ENCODE measurements around the gene HAPLN3.
A peak's percentile ranks its signal among the peaks of the same experiment; 100 is the strongest.

The HAPLN3 gene

GRCh38 chr15:88899251-88899650 lies 3.9 kb upstream of the HAPLN3 start:
- Histone ChIP-seq H3K27me3 (ENCODE audit: control insufficient read depth, insufficient read depth, low read length) (peaks cover 5% of the 10 kb centered on the region), H3K36me3 (ENCODE audit: control insufficient read depth, insufficient read depth, low read length) (no peaks in the 10 kb centered on the region), H3K27ac (ENCODE audit: low read depth, low read length) (no peak overlapping the region), H3K4me1 (ENCODE audit: control insufficient read depth, insufficient read depth, low read length) (peaks cover 9% of the 10 kb centered on the region), H3K4me3 (ENCODE audit: low read length) (no peak overlapping the region), H3K9ac (ENCODE audit: low read length) (no peak overlapping the region)

- H3K36me3 ChIP-seq (ENCODE audit: control insufficient read depth, insufficient read depth, low read length), result no peaks in the 10 kb centered on the region
- peaks cover 9% of the 10 kb centered on the region for H3K4me1 ChIP-seq (ENCODE audit: control insufficient read depth, insufficient read depth, low read length)
- H3K27ac ChIP-seq (ENCODE audit: low read depth, low read length), result no peak overlapping the region
- no peak overlapping the region for H3K9ac ChIP-seq (ENCODE audit: low read length)
- no peak overlapping the region for H3K4me3 ChIP-seq (ENCODE audit: low read length)
- peaks cover 9% of the 10 kb centered on the region for H3K27me3 ChIP-seq (ENCODE audit: control insufficient read depth, insufficient read depth, low read length)
Observed at GRCh38 chr15:88898736-88899135, 3.4 kb upstream of the HAPLN3 start.

GRCh38 chr15:88897456-88898194 lies 2.3 kb upstream of the HAPLN3 start:
- peak overlapping the region; percentile 25 for H3K27ac ChIP-seq (ENCODE audit: low read depth, low read length)
- peaks cover 9% of the 10 kb centered on the region for H3K4me1 ChIP-seq (ENCODE audit: control insufficient read depth, insufficient read depth, low read length)

GRCh38 chr15:88897142-88897455 lies 1.8 kb upstream of the HAPLN3 start:
- Histone ChIP-seq H3K4me3 (ENCODE audit: low read length) (no peak overlapping the region), H3K27ac (ENCODE audit: low read depth, low read length) (no peak overlapping the region), H3K4me1 (ENCODE audit: control insufficient read depth, insufficient read depth, low read length) (peaks cover 9% of the 10 kb centered on the region), H3K9ac (ENCODE audit: low read length) (no peak overlapping the region), H3K36me3 (ENCODE audit: control insufficient read depth, insufficient read depth, low read length) (no peaks in the 10 kb centered on the region), H3K27me3 (ENCODE audit: control insufficient read depth, insufficient read depth, low read length) (peaks cover 11% of the 10 kb centered on the region)

More at GRCh38 chr15:88897456-88898194, 2.3 kb upstream of the HAPLN3 start:
- Histone ChIP-seq H3K36me3 (ENCODE audit: control insufficient read depth, insufficient read depth, low read length) (no peaks in the 10 kb centered on the region), H3K4me3 (ENCODE audit: low read length) (no peak overlapping the region), H3K9ac (ENCODE audit: low read length) (no peak overlapping the region), H3K27me3 (ENCODE audit: control insufficient read depth, insufficient read depth, low read length) (peaks cover 11% of the 10 kb centered on the region)

- Histone ChIP-seq H3K36me3 (ENCODE audit: control insufficient read depth, insufficient read depth, low read length) (no peaks in the 10 kb centered on the region), H3K9ac (ENCODE audit: low read length) (no peak overlapping the region), H3K4me3 (ENCODE audit: low read length) (no peak overlapping the region), H3K27me3 (ENCODE audit: control insufficient read depth, insufficient read depth, low read length) (peaks cover 11% of the 10 kb centered on the region), H3K27ac (ENCODE audit: low read depth, low read length) (no peak overlapping the region), H3K4me1 (ENCODE audit: control insufficient read depth, insufficient read depth, low read length) (peaks cover 9% of the 10 kb centered on the region)
Observed at GRCh38 chr15:88896333-88897033, 1.1 kb upstream of the HAPLN3 start.

GRCh38 chr15:88894348-88894818 lies 961 bp downstream of the HAPLN3 start:
- Histone ChIP-seq H3K4me1 (ENCODE audit: control insufficient read depth, insufficient read depth, low read length) (peaks cover 9% of the 10 kb centered on the region), H3K27ac (ENCODE audit: low read depth, low read length) (no peak overlapping the region), H3K36me3 (ENCODE audit: control insufficient read depth, insufficient read depth, low read length) (no peaks in the 10 kb centered on the region), H3K27me3 (ENCODE audit: control insufficient read depth, insufficient read depth, low read length) (peaks cover 11% of the 10 kb centered on the region), H3K4me3 (ENCODE audit: low read length) (peak overlapping the region; percentile 30), H3K9ac (ENCODE audit: low read length) (no peak overlapping the region)

GRCh38 chr15:88891540-88892254 lies 3.6 kb downstream of the HAPLN3 start:
- Histone ChIP-seq H3K4me3 (ENCODE audit: low read length) (no peak overlapping the region), H3K9ac (ENCODE audit: low read length) (no peak overlapping the region), H3K4me1 (ENCODE audit: control insufficient read depth, insufficient read depth, low read length) (no peaks in the 10 kb centered on the region), H3K27me3 (ENCODE audit: control insufficient read depth, insufficient read depth, low read length) (peaks cover 11% of the 10 kb centered on the region), H3K27ac (ENCODE audit: low read depth, low read length) (no peak overlapping the region), H3K36me3 (ENCODE audit: control insufficient read depth, insufficient read depth, low read length) (no peaks in the 10 kb centered on the region)

GRCh38 chr15:88890495-88890894 lies 4.8 kb downstream of the HAPLN3 start:
- Histone ChIP-seq H3K36me3 (ENCODE audit: control insufficient read depth, insufficient read depth, low read length) (no peaks in the 10 kb centered on the region), H3K27me3 (ENCODE audit: control insufficient read depth, insufficient read depth, low read length) (peaks cover 11% of the 10 kb centered on the region), H3K27ac (ENCODE audit: low read depth, low read length) (no peak overlapping the region), H3K4me3 (ENCODE audit: low read length) (no peak overlapping the region), H3K9ac (ENCODE audit: low read length) (no peak overlapping the region), H3K4me1 (ENCODE audit: control insufficient read depth, insufficient read depth, low read length) (no peaks in the 10 kb centered on the region)

- no peak overlapping the region for H3K4me3 ChIP-seq (ENCODE audit: low read length)
- H3K27ac ChIP-seq (ENCODE audit: low read depth, low read length), result no peak overlapping the region
- no peaks in the 10 kb centered on the region for H3K4me1 ChIP-seq (ENCODE audit: control insufficient read depth, insufficient read depth, low read length)
Observed at GRCh38 chr15:88888719-88889118, 6.6 kb downstream of the HAPLN3 start.

GRCh38 chr15:88887068-88887580 lies 8.2 kb downstream of the HAPLN3 start:
- Histone ChIP-seq H3K4me1 (ENCODE audit: control insufficient read depth, insufficient read depth, low read length) (no peaks in the 10 kb centered on the region), H3K4me3 (ENCODE audit: low read length) (no peak overlapping the region), H3K27ac (ENCODE audit: low read depth, low read length) (no peak overlapping the region), H3K9ac (ENCODE audit: low read length) (no peak overlapping the region), H3K36me3 (ENCODE audit: control insufficient read depth, insufficient read depth, low read length) (no peaks in the 10 kb centered on the region), H3K27me3 (ENCODE audit: control insufficient read depth, insufficient read depth, low read length) (no peaks in the 10 kb centered on the region)

More at GRCh38 chr15:88888719-88889118, 6.6 kb downstream of the HAPLN3 start:
- no peak overlapping the region for H3K9ac ChIP-seq (ENCODE audit: low read length)
- H3K27me3 ChIP-seq (ENCODE audit: control insufficient read depth, insufficient read depth, low read length), result peaks cover 2% of the 10 kb centered on the region
- no peaks in the 10 kb centered on the region for H3K36me3 ChIP-seq (ENCODE audit: control insufficient read depth, insufficient read depth, low read length)

GRCh38 chr15:88882785-88883184 lies 12.6 kb downstream of the HAPLN3 start:
- Histone ChIP-seq H3K4me1 (ENCODE audit: control insufficient read depth, insufficient read depth, low read length) (no peaks in the 10 kb centered on the region), H3K36me3 (ENCODE audit: control insufficient read depth, insufficient read depth, low read length) (no peaks in the 10 kb centered on the region), H3K4me3 (ENCODE audit: low read length) (no peak overlapping the region)

GRCh38 chr15:88881775-88882174 lies 13.6 kb downstream of the HAPLN3 start:
- Histone ChIP-seq H3K27ac (ENCODE audit: low read depth, low read length) (no peak overlapping the region), H3K9ac (ENCODE audit: low read length) (no peak overlapping the region), H3K4me1 (ENCODE audit: control insufficient read depth, insufficient read depth, low read length) (no peaks in the 10 kb centered on the region), H3K27me3 (ENCODE audit: control insufficient read depth, insufficient read depth, low read length) (no peaks in the 10 kb centered on the region), H3K36me3 (ENCODE audit: control insufficient read depth, insufficient read depth, low read length) (no peaks in the 10 kb centered on the region), H3K4me3 (ENCODE audit: low read length) (no peak overlapping the region)

More at GRCh38 chr15:88882785-88883184, 12.6 kb downstream of the HAPLN3 start:
- Histone ChIP-seq H3K9ac (ENCODE audit: low read length) (no peak overlapping the region), H3K27ac (ENCODE audit: low read depth, low read length) (no peak overlapping the region), H3K27me3 (ENCODE audit: control insufficient read depth, insufficient read depth, low read length) (no peaks in the 10 kb centered on the region)
